ENCODE results near the gene USP5. TPM values are rescaled to one million over a fixed set of nuclear protein-coding genes. Genes with fewer than 3 reads are reported as not detected.

Gene USP5
- total RNA-seq, 1 experiment from 2014 or later = 175 TPM

- H3K79me2 ChIP-seq (ENCODE audit: insufficient read depth, low read length) = peaks cover 43% of the 10 kb centered on the region
- peaks cover 27 to 44% of the 10 kb centered on the region in 2 experiments; a peak in 3 of 4 replicates for H3K36me3 ChIP-seq (ENCODE audit: control insufficient read depth in 1 of 2, insufficient read depth in 2 of 2, low read length in 2 of 2)
- peaks cover 15 to 31% of the 10 kb centered on the region in 2 experiments for H3K4me1 ChIP-seq (ENCODE audit: control insufficient read depth in 1 of 2, insufficient read depth in 2 of 2, low read length in 2 of 2)
- intact Hi-C loops (cut with micrococcal nuclease) = loop anchor here (5.0 kb wide), 1 partner anchor 243 kb away; the partner anchor contains the start of gene CHD4
- H3K27ac ChIP-seq (ENCODE audit: low read depth, low read length) = peak overlapping the region; percentile 77
- peak overlapping the region; percentile 100 for H3K4me2 ChIP-seq (ENCODE audit: low read length)
- H3K9me2 ChIP-seq (ENCODE audit: insufficient read depth) = no peaks in the 10 kb centered on the region
- H3K9me3 ChIP-seq (ENCODE audit: control insufficient read depth in 1 of 2, insufficient read depth in 1 of 2, low read depth in 1 of 2, low read length in 2 of 2) = no peaks in the 10 kb centered on the region
- no peak for TF ChIP-seq EZH2phosphoT487 (IDR thresholded peaks at IDR 0.05; ENCODE audit: borderline replicate concordance)
- no peak for TF ChIP-seq POLR2AphosphoS5 (IDR thresholded peaks at IDR 0.05; ENCODE audit: low read depth, low read length)
- TF ChIP-seq, protein P1, sequence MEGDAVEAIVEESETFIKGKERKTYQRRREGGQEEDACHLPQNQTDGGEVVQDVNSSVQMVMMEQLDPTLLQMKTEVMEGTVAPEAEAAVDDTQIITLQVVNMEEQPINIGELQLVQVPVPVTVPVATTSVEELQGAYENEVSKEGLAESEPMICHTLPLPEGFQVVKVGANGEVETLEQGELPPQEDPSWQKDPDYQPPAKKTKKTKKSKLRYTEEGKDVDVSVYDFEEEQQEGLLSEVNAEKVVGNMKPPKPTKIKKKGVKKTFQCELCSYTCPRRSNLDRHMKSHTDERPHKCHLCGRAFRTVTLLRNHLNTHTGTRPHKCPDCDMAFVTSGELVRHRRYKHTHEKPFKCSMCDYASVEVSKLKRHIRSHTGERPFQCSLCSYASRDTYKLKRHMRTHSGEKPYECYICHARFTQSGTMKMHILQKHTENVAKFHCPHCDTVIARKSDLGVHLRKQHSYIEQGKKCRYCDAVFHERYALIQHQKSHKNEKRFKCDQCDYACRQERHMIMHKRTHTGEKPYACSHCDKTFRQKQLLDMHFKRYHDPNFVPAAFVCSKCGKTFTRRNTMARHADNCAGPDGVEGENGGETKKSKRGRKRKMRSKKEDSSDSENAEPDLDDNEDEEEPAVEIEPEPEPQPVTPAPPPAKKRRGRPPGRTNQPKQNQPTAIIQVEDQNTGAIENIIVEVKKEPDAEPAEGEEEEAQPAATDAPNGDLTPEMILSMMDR (IDR thresholded peaks at IDR 0.05 in 2 of 3, conservative IDR thresholded peaks at IDR 0.05 in 1 of 3; ENCODE audit: borderline replicate concordance in 1 of 3, insufficient read depth in 1 of 3, low read depth in 2 of 3, low read length in 2 of 3) = no peak
- TF ChIP-seq JUND (IDR thresholded peaks at IDR 0.05) = no peak
- no peak for TF ChIP-seq TCF7L2 (IDR thresholded peaks at IDR 0.05; ENCODE audit: borderline replicate concordance, extremely low read depth, insufficient read depth, insufficient read length)
- TF ChIP-seq POLR2A (IDR thresholded peaks at IDR 0.05; ENCODE audit: borderline replicate concordance, extremely low read depth, insufficient read depth, insufficient read length) = no peak
- TF ChIP-seq EGR1 (IDR thresholded peaks at IDR 0.05; ENCODE audit: low read depth) = no peak
- TF ChIP-seq ELF1 (IDR thresholded peaks at IDR 0.05; ENCODE audit: borderline replicate concordance, low read depth) = no peak
- TF ChIP-seq, protein P2, sequence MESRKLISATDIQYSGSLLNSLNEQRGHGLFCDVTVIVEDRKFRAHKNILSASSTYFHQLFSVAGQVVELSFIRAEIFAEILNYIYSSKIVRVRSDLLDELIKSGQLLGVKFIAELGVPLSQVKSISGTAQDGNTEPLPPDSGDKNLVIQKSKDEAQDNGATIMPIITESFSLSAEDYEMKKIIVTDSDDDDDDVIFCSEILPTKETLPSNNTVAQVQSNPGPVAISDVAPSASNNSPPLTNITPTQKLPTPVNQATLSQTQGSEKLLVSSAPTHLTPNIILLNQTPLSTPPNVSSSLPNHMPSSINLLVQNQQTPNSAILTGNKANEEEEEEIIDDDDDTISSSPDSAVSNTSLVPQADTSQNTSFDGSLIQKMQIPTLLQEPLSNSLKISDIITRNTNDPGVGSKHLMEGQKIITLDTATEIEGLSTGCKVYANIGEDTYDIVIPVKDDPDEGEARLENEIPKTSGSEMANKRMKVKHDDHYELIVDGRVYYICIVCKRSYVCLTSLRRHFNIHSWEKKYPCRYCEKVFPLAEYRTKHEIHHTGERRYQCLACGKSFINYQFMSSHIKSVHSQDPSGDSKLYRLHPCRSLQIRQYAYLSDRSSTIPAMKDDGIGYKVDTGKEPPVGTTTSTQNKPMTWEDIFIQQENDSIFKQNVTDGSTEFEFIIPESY (IDR thresholded peaks at IDR 0.05; ENCODE audit: extremely low read depth, insufficient replicate concordance, low read length) = no peak
- no peak for TF ChIP-seq ATF3 (IDR thresholded peaks at IDR 0.05)
- no peak for TF ChIP-seq EZH2 (IDR thresholded peaks at IDR 0.05)
- TF ChIP-seq SP1 (IDR thresholded peaks at IDR 0.05; ENCODE audit: low read depth) = no peak
- TF ChIP-seq ZFX (IDR thresholded peaks at IDR 0.05) = no peak
- TF ChIP-seq CEBPB (IDR thresholded peaks at IDR 0.05; ENCODE audit: low read depth) = no peak
- TF ChIP-seq, protein P3, sequence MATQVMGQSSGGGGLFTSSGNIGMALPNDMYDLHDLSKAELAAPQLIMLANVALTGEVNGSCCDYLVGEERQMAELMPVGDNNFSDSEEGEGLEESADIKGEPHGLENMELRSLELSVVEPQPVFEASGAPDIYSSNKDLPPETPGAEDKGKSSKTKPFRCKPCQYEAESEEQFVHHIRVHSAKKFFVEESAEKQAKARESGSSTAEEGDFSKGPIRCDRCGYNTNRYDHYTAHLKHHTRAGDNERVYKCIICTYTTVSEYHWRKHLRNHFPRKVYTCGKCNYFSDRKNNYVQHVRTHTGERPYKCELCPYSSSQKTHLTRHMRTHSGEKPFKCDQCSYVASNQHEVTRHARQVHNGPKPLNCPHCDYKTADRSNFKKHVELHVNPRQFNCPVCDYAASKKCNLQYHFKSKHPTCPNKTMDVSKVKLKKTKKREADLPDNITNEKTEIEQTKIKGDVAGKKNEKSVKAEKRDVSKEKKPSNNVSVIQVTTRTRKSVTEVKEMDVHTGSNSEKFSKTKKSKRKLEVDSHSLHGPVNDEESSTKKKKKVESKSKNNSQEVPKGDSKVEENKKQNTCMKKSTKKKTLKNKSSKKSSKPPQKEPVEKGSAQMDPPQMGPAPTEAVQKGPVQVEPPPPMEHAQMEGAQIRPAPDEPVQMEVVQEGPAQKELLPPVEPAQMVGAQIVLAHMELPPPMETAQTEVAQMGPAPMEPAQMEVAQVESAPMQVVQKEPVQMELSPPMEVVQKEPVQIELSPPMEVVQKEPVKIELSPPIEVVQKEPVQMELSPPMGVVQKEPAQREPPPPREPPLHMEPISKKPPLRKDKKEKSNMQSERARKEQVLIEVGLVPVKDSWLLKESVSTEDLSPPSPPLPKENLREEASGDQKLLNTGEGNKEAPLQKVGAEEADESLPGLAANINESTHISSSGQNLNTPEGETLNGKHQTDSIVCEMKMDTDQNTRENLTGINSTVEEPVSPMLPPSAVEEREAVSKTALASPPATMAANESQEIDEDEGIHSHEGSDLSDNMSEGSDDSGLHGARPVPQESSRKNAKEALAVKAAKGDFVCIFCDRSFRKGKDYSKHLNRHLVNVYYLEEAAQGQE (IDR thresholded peaks at IDR 0.05; ENCODE audit: low read depth) = no peak
- no peak for TF ChIP-seq SRF (IDR thresholded peaks at IDR 0.05; ENCODE audit: low read depth)
- TF ChIP-seq, protein P4, sequence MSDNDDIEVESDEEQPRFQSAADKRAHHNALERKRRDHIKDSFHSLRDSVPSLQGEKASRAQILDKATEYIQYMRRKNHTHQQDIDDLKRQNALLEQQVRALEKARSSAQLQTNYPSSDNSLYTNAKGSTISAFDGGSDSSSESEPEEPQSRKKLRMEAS (IDR thresholded peaks at IDR 0.05) = no peak
- no peak for TF ChIP-seq ZNF274 (IDR thresholded peaks at IDR 0.05; ENCODE audit: low read depth, low read length)
- TF ChIP-seq FOSL1 (IDR thresholded peaks at IDR 0.05; ENCODE audit: low read depth) = no peak
- TF ChIP-seq CBX3 (IDR thresholded peaks at IDR 0.05; ENCODE audit: low read depth) = no peak
- ChIA-PET RAD21 (ENCODE audit: low non-redundant PET in 1 of 2, low total read pairs in 2 of 2, uncharacterized antibody in 2 of 2, unreplicated experiment in 2 of 2) (no interaction called here), CTCF (no interaction called here), POLR2A (interaction anchor here (2.9 to 8.9 kb wide), 2 partner anchors 19 to 94 kb away, joined by 28 to 186 read pairs; partner anchors contain the start of genes C12orf57, RNU7-1, SPSB2 and TPI1)
- no peak overlapping the region for H2AFZ ChIP-seq (ENCODE audit: low read depth, low read length, poor library complexity, severe bottlenecking)
- H3K27me3 ChIP-seq (ENCODE audit: insufficient read depth, low read length) = no peaks in the 10 kb centered on the region
- peak overlapping the region; percentile 67 to 94 for H3K4me3 ChIP-seq (replicated peaks in 1 of 2; ENCODE audit: low read depth in 1 of 2, low read length in 2 of 2)
- BruUV-seq (replicated peaks) = no TSS peak
- DNase-seq (ENCODE audit: low read depth, low spot score) (no peak), ATAC-seq (no peak)
- H3K9ac ChIP-seq (ENCODE audit: low read length) = peak overlapping the region; percentile 89
- no peaks in the 10 kb centered on the region for H4K20me1 ChIP-seq (ENCODE audit: insufficient read depth)
Observed at GRCh38 chr12:6849976-6850560, 1.9 kb upstream of the USP5 start.
